OCI-LY3 (cell line): ENCODE measurements around the gene BAZ1A.

ENCODE experiments used
- EZH2phosphoT487 ChIP-seq: fragments of 200-600 bp; shearing (Covaris generic); IDR thresholded peaks from 2 replicates; pipeline ENCODE4 v1.6.1; 2018; ENCODE audit warnings: antibody characterized with exemption, mixed run types, low read depth
- TF ChIP-seq, protein P1 (sequence below): fragments of 200-600, 300-600 bp; sonication (generic); IDR thresholded peaks from 2 replicates; pipeline ENCODE4 v1.5.1; 2014; ENCODE audit warnings: antibody characterized with exemption, low read length, low read depth

DNA sequence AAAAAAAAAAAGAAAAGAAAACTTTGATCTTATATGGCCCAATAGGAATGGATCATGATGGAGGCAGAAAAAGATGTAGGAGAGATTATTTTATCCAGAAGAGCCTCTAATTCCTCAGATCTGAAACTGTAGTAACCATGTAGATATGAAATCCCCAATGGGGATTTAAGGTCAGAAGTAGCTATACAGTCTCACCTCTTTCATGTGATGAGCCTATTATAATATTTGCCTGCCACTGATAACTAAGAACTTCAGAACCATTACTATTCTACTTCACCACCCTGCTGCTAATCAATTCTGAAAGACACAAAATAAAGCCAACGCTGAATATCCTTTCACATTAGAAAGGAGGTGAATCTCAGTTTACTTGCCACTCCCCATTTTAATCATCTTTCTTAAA is 29.3 kb downstream of the BAZ1A start:
- TF ChIP-seq, protein P1, sequence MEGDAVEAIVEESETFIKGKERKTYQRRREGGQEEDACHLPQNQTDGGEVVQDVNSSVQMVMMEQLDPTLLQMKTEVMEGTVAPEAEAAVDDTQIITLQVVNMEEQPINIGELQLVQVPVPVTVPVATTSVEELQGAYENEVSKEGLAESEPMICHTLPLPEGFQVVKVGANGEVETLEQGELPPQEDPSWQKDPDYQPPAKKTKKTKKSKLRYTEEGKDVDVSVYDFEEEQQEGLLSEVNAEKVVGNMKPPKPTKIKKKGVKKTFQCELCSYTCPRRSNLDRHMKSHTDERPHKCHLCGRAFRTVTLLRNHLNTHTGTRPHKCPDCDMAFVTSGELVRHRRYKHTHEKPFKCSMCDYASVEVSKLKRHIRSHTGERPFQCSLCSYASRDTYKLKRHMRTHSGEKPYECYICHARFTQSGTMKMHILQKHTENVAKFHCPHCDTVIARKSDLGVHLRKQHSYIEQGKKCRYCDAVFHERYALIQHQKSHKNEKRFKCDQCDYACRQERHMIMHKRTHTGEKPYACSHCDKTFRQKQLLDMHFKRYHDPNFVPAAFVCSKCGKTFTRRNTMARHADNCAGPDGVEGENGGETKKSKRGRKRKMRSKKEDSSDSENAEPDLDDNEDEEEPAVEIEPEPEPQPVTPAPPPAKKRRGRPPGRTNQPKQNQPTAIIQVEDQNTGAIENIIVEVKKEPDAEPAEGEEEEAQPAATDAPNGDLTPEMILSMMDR = no peak
- TF ChIP-seq EZH2phosphoT487 = no peak
